Hematopoietic multipotent progenitor cell treated with erythropoietin and hydrocortisone succinate and interleukin-3 and kit ligand, for 15 days (in vitro differentiated cells): ENCODE measurements around the gene RABL6.
"Not testable (repeated sequence)": the region's sequence is repeated elsewhere in the genome, so short reads cannot be mapped to it uniquely, and the experiment has no call there.

Experiments used
- DNase-seq: peaks from one replicate; pipeline ENCODE4 v3.0.0-alpha.2; 2015; ENCODE audit warnings: low spot score

Gene RABL6, protein sequence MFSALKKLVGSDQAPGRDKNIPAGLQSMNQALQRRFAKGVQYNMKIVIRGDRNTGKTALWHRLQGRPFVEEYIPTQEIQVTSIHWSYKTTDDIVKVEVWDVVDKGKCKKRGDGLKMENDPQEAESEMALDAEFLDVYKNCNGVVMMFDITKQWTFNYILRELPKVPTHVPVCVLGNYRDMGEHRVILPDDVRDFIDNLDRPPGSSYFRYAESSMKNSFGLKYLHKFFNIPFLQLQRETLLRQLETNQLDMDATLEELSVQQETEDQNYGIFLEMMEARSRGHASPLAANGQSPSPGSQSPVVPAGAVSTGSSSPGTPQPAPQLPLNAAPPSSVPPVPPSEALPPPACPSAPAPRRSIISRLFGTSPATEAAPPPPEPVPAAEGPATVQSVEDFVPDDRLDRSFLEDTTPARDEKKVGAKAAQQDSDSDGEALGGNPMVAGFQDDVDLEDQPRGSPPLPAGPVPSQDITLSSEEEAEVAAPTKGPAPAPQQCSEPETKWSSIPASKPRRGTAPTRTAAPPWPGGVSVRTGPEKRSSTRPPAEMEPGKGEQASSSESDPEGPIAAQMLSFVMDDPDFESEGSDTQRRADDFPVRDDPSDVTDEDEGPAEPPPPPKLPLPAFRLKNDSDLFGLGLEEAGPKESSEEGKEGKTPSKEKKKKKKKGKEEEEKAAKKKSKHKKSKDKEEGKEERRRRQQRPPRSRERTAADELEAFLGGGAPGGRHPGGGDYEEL

DNA sequence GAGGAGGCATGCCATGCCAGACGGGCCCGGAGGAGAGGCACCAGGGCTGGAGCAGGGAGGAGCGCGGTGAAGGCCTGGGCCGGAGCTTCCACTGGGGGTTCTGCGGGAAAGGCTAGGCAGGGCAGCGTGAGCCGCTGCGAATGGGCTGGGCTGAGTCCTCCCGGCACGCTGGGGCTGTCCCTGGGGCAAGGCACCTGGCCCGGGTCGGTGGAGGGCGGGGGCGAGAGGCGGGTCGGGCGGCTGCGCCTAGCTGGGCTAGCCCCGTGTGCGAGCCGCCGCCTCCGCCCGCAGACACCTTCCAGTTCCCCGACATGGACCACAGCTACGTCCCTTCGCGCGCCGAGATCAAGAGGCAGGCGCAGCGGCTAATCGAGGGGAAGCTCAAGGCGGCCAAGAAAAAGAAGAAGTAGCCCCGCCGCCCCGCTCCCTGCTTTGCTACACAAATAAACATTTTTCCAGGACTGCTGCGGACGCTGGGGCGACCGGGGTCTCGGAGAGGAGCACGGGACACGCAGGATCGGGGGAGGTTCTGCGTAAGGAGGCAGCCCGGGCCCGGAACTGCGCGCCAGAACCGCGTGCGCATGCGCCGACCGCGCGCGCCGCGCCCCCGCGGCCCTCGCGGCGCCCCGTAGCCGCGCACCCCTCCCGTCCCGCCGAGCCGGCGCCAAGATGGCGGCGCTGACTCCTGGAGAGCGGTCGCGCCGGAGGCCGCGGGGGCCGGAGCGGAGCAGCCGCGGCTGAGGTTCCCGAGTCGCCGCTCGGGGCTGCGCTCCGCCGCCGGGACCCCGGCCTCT, at the start of gene RABL6:
Gene RABL6 (plus strand): TSS at position 668 of the 794 bp plus-strand sequence. CDS start 249 bp downstream, outside the sequence.
- peak; percentile 84 for DNase-seq

DNA sequence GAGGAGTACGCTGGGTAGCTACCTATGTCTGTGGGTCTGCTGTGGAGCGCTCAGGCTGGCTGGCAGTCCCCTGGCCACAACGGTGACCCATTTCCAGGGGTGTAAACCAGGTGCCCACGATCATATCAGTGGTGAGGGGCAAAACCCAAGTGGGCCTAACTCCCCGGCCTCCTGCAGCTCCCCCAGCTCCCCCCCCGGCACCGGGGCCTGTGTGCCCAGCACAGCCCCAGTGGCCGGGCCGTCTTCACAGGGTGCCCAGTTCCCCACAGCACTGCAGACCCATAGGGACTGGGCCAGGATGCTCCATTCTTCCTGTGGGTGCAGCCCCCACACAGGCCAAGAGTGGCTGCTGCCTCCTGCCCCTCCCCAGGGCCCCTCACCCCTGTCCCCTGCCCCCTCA, 48.7 kb upstream of the RABL6 start:
- DNase-seq, result no peak

DNA sequence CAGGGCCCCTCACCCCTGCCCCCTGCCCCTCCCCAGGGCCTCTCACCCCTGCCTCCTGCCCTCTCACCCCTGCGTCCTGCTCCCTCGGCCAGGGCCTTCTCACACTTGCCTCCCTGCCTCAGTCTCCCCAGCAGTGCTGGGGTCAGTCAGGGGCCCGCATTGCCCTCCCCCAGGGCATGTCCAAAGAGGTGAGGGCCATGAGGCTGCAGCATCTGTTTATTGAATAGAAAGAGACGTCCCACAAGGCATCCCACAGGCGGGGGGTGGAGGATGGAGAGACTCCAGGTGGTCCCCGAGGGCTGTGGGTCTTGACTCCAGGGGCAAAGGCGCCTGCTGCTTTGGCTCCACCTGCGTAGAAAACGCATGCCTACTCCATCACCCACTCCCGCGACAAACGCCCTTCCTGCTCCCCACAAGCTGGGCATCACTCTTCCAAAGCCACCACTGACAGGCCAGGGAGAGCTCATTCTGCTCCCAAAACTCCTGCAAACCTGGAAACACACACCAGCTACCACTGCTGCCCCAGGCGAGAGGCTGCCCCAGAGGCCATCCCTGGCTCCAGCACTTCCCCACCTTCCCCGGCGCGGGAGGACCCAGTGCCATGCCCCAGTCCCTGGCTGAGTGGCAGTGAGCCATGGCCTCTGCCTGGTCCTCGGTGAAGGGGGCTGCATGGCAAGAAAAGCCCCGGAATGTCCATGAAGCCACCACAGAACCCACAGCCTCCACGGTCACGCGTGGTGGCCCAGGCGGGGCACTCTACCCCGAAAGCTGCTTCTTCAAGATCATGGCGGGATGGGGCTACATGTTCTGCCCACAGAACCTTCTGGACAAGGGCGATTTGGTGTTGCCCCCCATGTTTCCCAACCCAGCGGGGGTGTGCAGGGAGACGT, 48.1 kb upstream of the RABL6 start:
- DNase-seq, result no peak

DNA sequence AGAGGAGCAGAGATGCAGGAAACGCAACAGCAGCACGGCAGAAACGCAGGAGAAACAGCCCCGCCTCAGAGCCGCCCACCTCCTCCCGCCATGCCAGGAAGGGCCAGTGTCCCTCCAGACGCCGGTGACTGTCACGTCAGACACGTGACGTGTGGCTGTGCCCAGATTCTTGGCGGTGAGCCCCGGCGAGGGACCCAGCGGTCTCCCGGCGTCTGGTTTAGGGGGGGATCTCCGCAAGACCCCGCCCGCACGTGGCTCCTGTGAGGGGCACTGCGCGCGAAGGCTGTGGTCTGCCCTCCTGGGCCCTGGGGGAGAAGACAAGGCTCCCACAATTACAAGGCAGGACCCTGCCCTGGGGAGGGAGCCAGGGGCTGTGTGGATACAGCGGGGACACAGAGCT, 47.3 kb upstream of the RABL6 start:
- DNase-seq, result no peak

DNA sequence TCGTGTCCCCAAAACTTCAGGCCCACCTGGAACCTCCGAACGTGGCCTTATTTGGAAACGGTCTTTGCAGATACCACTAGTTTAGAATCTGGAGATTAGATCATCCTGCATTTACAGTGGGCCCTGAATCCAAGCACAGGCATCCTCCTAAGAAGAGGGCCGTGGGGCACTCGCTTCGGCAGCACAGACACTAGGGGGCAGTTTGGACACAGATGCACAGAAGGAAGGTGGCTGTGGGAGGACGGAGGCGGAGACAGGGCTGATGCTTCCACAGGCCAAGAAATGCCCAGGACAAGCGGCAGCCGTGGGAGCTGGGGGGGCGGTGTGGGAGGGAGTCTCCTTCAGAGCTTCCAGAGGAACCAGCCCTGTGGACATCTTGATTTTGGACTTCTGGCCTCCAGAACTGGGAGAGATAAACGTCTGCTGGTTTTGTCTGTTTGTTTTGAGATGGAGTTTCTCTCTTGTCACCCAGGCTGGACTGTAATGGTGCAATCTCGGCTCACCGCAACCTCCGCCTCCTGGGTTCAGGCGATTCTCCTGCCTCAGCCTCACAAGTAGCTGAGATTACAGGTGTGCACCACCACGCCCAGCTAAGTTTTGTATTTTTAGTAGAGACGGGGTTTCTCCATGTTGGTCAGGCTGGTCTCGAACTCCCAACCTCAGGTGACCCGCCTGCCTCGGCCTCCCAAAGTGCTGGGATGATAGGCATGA, 46.8 kb upstream of the RABL6 start:
- not testable (repeated sequence) for DNase-seq

DNA sequence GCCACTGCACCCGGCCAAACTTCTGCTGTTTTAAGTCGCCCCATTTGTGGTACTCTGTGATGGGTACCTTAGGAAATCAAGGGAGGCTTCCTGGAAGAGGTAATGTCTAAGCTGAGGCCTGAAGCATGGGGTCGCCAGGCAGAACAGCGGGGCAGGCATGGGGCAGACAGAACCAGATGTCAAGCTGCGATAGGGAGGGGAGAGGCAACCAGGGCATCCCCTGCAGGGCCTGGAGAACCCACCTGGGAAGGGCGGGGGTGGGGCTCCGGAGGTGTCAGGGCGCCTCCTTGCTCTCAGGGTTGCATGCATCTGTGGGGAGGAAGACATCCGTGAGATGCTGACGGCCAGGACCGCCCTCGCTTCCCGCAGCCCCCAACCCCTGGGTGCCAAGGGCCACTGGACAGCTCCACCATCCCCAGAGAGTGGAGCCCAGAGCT, 46.2 kb upstream of the RABL6 start:
- DNase-seq, result no peak

DNA sequence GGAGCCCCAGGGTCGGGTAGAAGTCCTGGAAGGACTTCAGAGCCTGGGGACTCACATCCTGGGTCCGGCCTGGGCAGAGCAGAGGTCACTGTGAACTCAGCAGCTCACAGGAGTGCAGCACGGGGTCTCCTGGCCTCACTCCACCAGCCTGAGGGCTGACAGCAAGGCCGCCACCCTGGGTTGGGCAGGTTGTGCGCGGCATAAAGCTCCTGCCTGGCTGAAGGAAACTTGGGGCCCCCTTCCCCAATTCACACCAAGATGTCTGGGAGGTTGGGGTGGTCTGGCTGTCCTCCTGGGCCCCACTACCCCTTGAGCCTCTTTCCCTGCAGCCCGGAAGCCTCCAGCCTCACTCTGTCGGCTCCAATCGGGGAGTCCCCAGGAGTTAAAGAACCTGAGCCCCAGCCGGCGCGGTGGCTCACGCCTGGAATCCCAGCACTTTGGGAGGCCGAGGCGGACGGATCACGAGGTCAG, 45.5 kb upstream of the RABL6 start:
- DNase-seq, result no peak

DNA sequence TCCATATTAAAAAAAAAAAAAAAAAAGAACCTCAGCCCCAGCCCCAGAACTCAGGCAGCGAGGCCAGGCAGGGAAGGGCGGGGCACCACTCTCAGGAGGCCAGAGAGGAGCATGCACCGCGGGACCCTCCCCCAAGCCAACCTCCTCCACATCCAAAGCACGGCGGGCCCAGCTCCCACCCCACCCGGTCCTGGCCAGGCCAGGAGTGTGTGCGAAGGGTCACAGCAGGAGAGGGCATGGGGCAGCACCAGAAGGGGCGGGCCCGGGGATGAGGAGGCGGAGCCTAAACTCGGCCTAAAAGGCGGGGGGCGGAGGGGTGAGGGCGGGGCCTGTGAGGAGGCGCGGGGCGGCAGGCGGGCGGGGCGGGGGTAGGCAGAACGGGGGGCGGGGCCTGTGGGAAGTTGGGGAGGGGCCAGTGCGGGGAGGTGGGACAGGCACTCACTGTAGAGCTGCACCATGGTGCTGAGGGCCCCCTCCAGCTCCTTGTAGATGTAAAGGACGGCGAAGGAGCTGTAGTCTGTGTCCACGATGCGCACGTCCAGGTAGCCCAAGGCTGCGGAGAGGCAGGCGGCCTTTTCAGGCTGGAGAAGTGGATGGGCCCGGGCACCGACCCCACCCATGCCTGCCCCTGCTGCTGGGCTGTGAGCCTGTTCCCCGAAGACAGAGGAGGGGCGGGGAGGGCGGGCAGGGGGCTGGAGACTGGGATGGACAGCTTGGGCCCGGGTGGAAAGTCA, 44.7 kb upstream of the RABL6 start:
- peak; percentile 31 for DNase-seq

DNA sequence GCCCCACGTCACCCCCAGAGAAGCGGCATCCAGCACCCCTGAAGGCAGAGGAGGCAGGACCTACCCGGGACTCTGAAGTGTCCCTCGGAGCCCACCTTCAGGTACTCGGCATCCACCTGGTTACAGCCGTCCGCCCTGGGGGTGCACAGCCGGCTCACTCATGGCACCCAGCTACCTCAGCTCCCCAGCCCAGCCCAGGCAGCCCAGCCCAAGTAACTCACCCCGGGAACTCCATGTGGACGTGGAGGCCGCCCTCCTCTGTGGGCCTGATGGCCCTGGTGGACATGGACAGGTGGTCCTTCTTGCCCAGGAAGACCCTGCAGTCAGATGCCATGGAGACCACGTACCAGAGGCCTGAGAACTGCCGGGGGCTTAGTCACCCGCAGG, 44.1 kb upstream of the RABL6 start:
- DNase-seq, result no peak

DNA sequence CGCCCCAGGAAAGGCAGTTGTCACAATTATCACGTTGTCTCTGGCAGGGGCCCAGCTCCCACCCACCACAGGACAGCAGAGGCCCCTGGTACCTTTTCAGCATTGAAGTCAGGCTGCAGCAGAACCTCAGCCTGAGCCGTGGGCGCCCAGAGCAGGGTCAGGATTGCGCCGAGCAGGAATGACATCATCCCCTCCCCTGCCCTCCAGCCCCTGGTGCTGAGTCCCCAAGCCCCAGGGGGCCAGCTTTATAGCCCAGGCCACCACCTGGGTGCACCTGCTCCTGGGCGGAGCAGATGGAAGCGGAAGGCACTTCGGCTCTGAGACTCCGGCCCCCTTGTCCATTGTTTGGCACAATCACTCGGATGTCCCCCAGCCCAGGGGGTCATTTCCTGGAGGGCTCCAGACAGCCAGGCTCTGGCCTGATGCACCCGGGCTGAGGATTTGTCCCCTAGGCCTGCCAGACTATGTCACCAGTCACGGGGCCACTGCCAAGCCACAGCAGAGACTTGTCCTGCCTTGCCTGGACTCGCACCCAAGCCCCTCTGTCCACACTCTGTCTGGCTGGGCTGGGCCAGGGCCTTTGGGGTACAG, 43.4 kb upstream of the RABL6 start, which contains the start of gene LCN15:
Gene LCN15 (minus strand): TSS at position 218 of the 591 bp plus-strand sequence. CDS start 30 bp downstream, at position 188.
- DNase-seq, result no peak

DNA sequence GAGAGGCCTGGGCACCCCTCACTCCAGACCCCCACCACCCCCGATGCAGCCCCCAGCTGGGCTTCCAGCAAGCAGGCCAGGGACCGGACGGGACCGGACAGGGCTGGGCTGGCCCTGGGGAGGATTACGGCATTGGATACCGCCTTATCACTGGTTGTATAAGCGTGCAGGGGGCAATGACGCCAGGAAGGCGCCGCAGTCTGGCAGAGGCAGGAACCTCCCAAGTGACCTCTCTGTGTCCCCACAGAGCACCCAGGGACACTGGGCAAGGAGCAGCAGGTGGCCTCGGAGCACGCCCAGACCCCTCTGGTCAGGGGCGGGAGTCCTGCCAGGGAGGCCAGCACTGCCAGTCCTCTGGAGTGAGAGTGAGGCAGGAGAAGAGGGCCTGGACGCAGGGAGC, 42.7 kb upstream of the RABL6 start:
- DNase-seq, result no peak

DNA sequence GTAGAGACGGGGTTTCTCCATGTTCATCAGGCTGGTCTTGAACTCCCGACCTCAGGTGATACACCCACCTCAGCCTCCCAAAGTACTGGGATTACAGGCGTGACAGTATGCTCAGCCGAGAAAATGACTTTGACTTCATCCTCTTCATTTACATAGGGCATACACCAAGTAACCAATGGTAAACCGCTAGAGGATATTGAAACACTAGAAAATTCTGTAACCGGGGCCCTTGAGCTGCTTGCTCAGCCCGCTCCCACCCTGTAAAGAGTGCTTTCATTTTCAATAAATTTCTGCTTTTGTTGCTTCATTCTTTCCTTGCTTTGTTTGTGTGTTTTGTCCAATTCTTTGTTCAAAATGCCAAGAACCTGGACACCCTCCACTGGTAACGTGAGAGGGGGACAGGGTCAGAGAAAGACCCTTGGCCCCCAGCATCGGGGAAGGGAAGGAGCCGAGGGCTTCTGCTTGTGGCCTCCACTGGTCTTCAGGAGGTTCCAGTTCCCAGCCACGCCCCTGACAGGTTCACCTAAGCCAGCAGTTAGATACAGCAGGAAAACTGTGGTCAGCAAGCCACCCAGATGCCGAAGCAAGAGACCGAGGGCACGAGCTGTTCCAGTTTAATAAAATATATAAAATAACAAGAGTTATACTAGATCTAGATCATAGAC, 41.9 kb upstream of the RABL6 start:
- not testable (repeated sequence) for DNase-seq

DNA sequence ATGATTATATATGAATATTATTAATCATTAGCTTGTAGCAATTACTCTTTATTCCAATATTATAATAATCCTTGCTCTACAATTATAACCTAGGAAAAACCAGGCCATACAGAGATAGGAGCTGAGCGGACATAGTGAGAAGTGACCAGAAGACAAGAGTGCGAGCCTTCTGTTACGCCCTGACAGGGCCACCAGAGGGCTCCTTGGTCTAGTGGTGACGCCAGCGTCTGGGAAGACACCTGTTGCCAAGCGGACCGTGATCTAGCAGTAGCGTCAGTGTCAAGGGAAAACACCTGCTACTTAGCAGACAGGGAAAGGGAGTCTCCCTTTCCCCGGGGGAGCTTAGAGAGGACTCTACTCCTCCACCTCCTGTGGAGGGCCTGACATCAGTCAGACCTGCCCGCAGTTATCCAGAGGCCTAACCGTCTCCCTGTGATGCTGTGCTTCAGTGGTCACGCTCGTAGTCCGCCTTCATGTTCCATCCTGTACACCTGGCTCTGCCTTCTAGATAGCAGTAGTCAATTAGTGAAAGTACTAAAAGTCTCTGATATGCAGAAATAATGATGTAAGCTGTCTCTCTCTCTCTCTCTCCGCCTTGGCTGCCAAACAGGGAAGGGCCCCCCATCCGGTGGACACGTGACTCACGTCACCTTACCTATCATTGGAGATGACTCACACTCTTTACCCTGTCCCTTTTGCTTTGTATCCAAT, 41.2 kb upstream of the RABL6 start:
- DNase-seq, result peak; percentile 21

DNA sequence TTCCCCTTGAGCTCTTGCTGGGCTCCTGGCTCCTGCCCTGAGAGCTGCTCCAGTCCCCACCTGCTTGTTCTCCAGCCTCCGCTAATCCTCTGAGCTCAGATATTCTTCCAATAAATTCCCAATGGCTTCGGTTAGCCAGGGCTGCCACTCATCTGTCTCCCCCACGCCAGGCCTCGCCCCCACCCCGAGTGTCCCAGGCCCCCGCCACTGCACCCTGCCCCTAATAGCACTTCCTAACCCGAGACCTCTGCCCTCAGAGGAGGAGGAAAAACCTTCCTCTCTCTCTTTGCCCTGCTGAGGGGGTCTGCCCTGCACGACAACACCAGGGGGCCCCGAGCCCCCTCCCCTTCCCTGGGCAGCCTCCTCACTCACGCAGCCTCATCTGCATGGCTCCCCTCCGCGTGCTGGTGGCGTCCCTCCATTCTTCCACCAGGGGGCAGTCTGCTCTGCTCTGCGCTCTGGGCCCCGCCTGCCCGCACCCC, 38.0 kb upstream of the RABL6 start:
- DNase-seq, result peak; percentile 36

DNA sequence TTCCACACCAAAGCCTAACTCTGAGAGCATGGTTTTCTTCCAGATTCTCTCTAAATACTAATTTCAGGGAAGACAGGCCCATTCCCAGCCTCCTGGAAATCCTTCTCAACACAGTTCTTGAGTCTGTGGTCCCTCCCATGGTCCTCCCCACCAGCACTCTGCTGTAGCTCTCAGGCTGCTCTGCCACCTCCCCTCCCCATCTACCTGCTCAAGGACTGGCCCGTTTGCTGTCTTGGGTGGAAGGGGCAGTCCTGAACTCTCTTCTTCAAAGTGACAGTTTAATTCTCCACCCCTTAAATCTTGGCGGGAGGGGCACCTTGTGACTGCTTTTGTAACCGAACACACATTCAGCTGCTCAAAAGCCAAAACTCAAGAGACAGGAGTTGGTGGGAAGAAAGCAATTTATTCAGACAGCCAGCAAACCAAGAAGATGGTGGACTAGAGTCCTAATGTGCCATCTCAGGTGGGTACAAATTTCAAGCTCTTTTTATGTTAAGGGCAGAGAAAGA, 35.8 kb upstream of the RABL6 start:
- no peak for DNase-seq

DNA sequence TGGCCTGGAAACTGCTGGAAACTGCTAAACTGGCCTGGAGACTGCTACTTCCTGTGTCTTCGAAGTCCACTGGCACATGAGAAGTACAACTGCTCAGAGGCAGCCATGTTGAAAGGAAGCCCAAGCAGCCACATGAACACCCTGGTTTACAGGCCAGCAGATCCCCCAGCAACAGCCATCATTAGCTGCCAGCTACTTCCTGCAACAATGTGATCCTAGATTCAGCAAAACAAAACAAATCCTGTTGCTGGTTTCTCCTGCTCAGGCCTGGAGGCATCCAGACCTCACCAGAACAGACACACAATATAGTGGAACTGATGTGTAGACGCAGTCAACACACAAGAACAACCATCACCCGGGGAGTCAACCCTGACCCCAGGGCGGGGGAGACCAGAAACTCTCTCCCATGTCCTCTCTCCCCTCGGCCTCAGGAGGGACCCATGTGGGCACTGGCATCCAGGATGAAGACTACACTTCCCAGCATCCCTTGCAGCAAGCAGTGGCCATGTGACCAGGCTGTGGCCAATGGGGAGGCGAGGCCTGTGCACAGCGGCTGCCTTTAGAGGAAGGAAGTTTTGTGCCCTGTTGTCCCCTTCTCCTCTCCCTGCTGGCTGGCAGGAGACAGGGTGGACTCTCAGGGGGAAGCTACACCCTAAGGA, 34.2 kb upstream of the RABL6 start:
- DNase-seq, result no peak

DNA sequence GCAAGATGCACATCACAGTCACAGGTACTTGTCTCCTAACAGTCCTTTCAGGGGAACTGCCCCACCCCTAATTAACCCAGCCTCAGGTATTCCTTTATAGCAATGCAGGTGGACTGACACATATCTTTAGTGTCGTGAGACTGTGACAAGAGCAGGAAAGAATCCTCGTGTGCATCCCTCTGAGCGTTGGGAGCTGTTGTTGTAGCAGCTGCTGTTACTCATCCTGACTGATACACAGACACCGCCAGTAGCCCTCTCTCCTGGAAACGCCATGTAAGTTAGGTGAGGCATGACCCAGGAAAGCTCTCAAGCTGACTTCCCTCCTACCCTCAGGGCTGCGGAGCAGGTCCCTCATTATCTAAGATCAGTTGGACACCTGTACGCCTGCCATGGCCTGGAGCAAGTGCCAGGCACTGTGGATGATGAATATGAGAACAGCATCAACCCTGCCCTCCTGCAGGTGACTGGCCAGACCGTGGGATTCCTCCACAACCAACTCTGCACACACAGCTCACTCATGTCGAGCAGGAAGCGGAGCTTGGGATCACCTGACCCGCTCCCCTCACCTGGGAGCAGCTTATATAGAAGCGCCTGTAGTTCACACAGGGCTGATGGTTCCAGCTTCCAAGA, 33.2 kb upstream of the RABL6 start:
- DNase-seq, result no peak
